ENCODE results near the gene RASA1. TPM values are rescaled to one million over a fixed set of nuclear protein-coding genes. Genes with fewer than 3 reads are reported as not detected.

The RASA1 gene
- total and polyA plus RNA-seq, 9 of the 15 experiments (the other 6 are each of a cell fraction or from before 2014, with no cell fraction given) = 3.2 to 17.3 (median 9.2) TPM

DNA sequence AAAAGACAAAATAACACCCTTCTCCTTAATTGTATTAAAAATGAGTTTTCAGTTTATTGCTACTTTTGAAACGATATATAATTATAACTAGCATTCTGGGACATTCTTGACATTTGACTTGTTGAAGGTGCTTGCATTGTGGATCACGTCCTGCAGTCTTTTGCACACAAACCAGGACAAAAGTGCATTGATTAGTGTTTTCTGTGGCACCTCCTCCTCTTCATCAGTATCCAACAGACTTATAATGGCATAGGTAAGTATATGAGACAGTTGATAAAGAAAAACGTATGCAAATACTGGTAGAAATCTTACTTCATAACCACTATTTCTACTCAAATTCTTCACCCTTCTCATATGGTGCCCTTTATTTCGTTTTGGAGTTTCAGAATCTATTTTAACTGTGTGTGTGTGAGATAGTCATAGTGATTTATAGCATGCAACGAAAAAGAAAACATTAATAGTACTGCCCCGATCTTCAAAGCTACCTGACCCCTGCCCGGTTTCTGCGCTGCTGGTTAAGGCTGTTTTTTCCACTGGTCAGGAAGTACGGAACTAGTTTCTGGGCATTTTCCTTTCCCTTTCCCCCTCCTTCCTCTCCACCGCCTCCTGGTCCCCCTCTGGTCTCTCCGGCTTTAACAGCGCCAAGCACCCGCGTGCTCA, 639 bp upstream of the RASA1 start (continued):
- TF ChIP-seq ZNF324 (CRISPR knock-in tag; IDR thresholded peaks at IDR 0.05) = no peak
- TF ChIP-seq, protein P1, sequence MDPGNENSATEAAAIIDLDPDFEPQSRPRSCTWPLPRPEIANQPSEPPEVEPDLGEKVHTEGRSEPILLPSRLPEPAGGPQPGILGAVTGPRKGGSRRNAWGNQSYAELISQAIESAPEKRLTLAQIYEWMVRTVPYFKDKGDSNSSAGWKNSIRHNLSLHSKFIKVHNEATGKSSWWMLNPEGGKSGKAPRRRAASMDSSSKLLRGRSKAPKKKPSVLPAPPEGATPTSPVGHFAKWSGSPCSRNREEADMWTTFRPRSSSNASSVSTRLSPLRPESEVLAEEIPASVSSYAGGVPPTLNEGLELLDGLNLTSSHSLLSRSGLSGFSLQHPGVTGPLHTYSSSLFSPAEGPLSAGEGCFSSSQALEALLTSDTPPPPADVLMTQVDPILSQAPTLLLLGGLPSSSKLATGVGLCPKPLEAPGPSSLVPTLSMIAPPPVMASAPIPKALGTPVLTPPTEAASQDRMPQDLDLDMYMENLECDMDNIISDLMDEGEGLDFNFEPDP (CRISPR knock-in tag; IDR thresholded peaks at IDR 0.05) = no peak
- no peak for TF ChIP-seq CBFA2T2 (conservative IDR thresholded peaks at IDR 0.05)
- no peak for TF ChIP-seq EWSR1 (IDR thresholded peaks at IDR 0.05; ENCODE audit: borderline replicate concordance, low read depth, partially characterized antibody)
- 0 out of 2 replicates have a peak, but pooled peaks have one; percentile 41 for TF ChIP-seq ZEB2 (IDR thresholded peaks at IDR 0.05)
- no peak for TF ChIP-seq HNRNPLL (IDR thresholded peaks at IDR 0.05; ENCODE audit: low read depth, low read length, poor library complexity, severe bottlenecking)
- no peak for TF ChIP-seq HMG20B (CRISPR knock-in tag; IDR thresholded peaks at IDR 0.05)
- TF ChIP-seq HDAC3 (IDR thresholded peaks at IDR 0.05; ENCODE audit: borderline replicate concordance, partially characterized antibody) = no peak
- no peak for TF ChIP-seq ZBTB8A (IDR thresholded peaks at IDR 0.05; ENCODE audit: partially characterized antibody)
- no peak for TF ChIP-seq ZNF41 (CRISPR knock-in tag; conservative IDR thresholded peaks at IDR 0.05)
- TF ChIP-seq HNRNPH1 (optimal IDR thresholded peaks at IDR 0.05; ENCODE audit: low read depth, low read length) = no peak
- TF ChIP-seq, protein P2, sequence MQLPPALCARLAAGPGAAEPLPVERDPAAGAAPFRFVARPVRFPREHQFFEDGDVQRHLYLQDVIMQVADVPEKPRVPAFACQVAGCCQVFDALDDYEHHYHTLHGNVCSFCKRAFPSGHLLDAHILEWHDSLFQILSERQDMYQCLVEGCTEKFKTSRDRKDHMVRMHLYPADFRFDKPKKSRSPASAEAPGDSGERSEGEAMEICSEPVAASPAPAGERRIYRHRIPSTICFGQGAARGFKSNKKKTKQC (CRISPR knock-in tag; IDR thresholded peaks at IDR 0.05) = no peak
- no peak; the same call in 1 of the 2 replicates for TF ChIP-seq L3MBTL2 (IDR thresholded peaks at IDR 0.05)
- TF ChIP-seq TEAD2 (tag; IDR thresholded peaks at IDR 0.05) = no peak
- TF ChIP-seq MEIS2 (IDR thresholded peaks at IDR 0.05; ENCODE audit: partially characterized antibody) = peak; percentile 9
- TF ChIP-seq, protein P3, sequence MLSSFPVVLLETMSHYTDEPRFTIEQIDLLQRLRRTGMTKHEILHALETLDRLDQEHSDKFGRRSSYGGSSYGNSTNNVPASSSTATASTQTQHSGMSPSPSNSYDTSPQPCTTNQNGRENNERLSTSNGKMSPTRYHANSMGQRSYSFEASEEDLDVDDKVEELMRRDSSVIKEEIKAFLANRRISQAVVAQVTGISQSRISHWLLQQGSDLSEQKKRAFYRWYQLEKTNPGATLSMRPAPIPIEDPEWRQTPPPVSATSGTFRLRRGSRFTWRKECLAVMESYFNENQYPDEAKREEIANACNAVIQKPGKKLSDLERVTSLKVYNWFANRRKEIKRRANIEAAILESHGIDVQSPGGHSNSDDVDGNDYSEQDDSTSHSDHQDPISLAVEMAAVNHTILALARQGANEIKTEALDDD (IDR thresholded peaks at IDR 0.05) = peak; percentile 64
- no peak for TF ChIP-seq NFYB (IDR thresholded peaks at IDR 0.05; ENCODE audit: extremely low read depth, insufficient read length)

All from K562 (cell line).